ENCODE data around the gene FASTK.

FASTK gene

GRCh38 chr7:151109094-151110048 is 28.8 kb upstream of the FASTK start:
- H3K4me1 ChIP-seq (ENCODE audit: control insufficient read depth, insufficient read depth, low read length, unreplicated experiment), result peaks cover 26% of the 10 kb centered on the region
- no peaks in the 10 kb centered on the region for H3K27me3 ChIP-seq (ENCODE audit: insufficient read depth, low read length)
- H3K4me3 ChIP-seq (ENCODE audit: low read depth, low read length), result no peak overlapping the region
- H3K79me2 ChIP-seq (ENCODE audit: control insufficient read depth, insufficient read depth, low read length, unreplicated experiment), result peaks cover 43% of the 10 kb centered on the region
- H2AFZ ChIP-seq (ENCODE audit: low read length, unreplicated experiment), result no peak overlapping the region
- H3K27ac ChIP-seq (ENCODE audit: low read depth, low read length), result peak overlapping the region; percentile 8; the same call in 1 of the 2 replicates
- H3K36me3 ChIP-seq (ENCODE audit: insufficient read depth, low read length), result no peaks in the 10 kb centered on the region

GRCh38 chr7:151107882-151108281 is 27.3 kb upstream of the FASTK start:
- peaks cover 30% of the 10 kb centered on the region for H3K79me2 ChIP-seq (ENCODE audit: control insufficient read depth, insufficient read depth, low read length, unreplicated experiment)

GRCh38 chr7:151104411-151105235 is 24.0 kb upstream of the FASTK start:
- H3K4me1 ChIP-seq (ENCODE audit: control insufficient read depth, insufficient read depth, low read length, unreplicated experiment), result peaks cover 11% of the 10 kb centered on the region
- no peaks in the 10 kb centered on the region for H3K36me3 ChIP-seq (ENCODE audit: insufficient read depth, low read length)
- H2AFZ ChIP-seq (ENCODE audit: low read length, unreplicated experiment), result no peak overlapping the region
- H3K27me3 ChIP-seq (ENCODE audit: insufficient read depth, low read length), result no peaks in the 10 kb centered on the region
- H3K27ac ChIP-seq (ENCODE audit: low read depth, low read length), result peak overlapping the region; percentile 28; the same call in 1 of the 2 replicates
- H3K4me3 ChIP-seq (ENCODE audit: low read depth, low read length), result no peak overlapping the region
- peaks cover 21% of the 10 kb centered on the region for H3K79me2 ChIP-seq (ENCODE audit: control insufficient read depth, insufficient read depth, low read length, unreplicated experiment)

More at GRCh38 chr7:151107882-151108281, 27.3 kb upstream of the FASTK start:
- Histone ChIP-seq H3K4me1 (ENCODE audit: control insufficient read depth, insufficient read depth, low read length, unreplicated experiment) (peaks cover 16% of the 10 kb centered on the region), H3K36me3 (ENCODE audit: insufficient read depth, low read length) (no peaks in the 10 kb centered on the region), H3K27ac (ENCODE audit: low read depth, low read length) (no peak overlapping the region), H2AFZ (ENCODE audit: low read length, unreplicated experiment) (no peak overlapping the region), H3K4me3 (ENCODE audit: low read depth, low read length) (no peak overlapping the region), H3K27me3 (ENCODE audit: insufficient read depth, low read length) (no peaks in the 10 kb centered on the region)

GRCh38 chr7:151103973-151104372 is 23.4 kb upstream of the FASTK start:
- Histone ChIP-seq H3K27ac (ENCODE audit: low read depth, low read length) (no peak overlapping the region), H3K36me3 (ENCODE audit: insufficient read depth, low read length) (no peaks in the 10 kb centered on the region), H3K4me1 (ENCODE audit: control insufficient read depth, insufficient read depth, low read length, unreplicated experiment) (peaks cover 6% of the 10 kb centered on the region), H2AFZ (ENCODE audit: low read length, unreplicated experiment) (no peak overlapping the region), H3K4me3 (ENCODE audit: low read depth, low read length) (no peak overlapping the region), H3K79me2 (ENCODE audit: control insufficient read depth, insufficient read depth, low read length, unreplicated experiment) (peaks cover 25% of the 10 kb centered on the region), H3K27me3 (ENCODE audit: insufficient read depth, low read length) (no peaks in the 10 kb centered on the region)

- H3K36me3 ChIP-seq (ENCODE audit: insufficient read depth, low read length), result no peaks in the 10 kb centered on the region
Observed at GRCh38 chr7:151102991-151103390, 22.4 kb upstream of the FASTK start.

GRCh38 chr7:151101621-151102396 is 21.2 kb upstream of the FASTK start:
- H3K4me1 ChIP-seq (ENCODE audit: control insufficient read depth, insufficient read depth, low read length, unreplicated experiment), result peaks cover 6% of the 10 kb centered on the region
- H3K27me3 ChIP-seq (ENCODE audit: insufficient read depth, low read length), result no peaks in the 10 kb centered on the region
- no peak overlapping the region for H3K4me3 ChIP-seq (ENCODE audit: low read depth, low read length)
- H2AFZ ChIP-seq (ENCODE audit: low read length, unreplicated experiment), result no peak overlapping the region
- no peaks in the 10 kb centered on the region for H3K36me3 ChIP-seq (ENCODE audit: insufficient read depth, low read length)
- H3K27ac ChIP-seq (ENCODE audit: low read depth, low read length), result no peak overlapping the region
- peaks cover 25% of the 10 kb centered on the region for H3K79me2 ChIP-seq (ENCODE audit: control insufficient read depth, insufficient read depth, low read length, unreplicated experiment)

More at GRCh38 chr7:151102991-151103390, 22.4 kb upstream of the FASTK start:
- Histone ChIP-seq H3K79me2 (ENCODE audit: control insufficient read depth, insufficient read depth, low read length, unreplicated experiment) (peaks cover 22% of the 10 kb centered on the region), H2AFZ (ENCODE audit: low read length, unreplicated experiment) (no peak overlapping the region), H3K27me3 (ENCODE audit: insufficient read depth, low read length) (no peaks in the 10 kb centered on the region), H3K4me3 (ENCODE audit: low read depth, low read length) (no peak overlapping the region), H3K4me1 (ENCODE audit: control insufficient read depth, insufficient read depth, low read length, unreplicated experiment) (peaks cover 6% of the 10 kb centered on the region), H3K27ac (ENCODE audit: low read depth, low read length) (no peak overlapping the region)

- H3K27ac ChIP-seq (ENCODE audit: low read depth, low read length), result no peak overlapping the region
- H3K27me3 ChIP-seq (ENCODE audit: insufficient read depth, low read length), result no peaks in the 10 kb centered on the region
- no peak overlapping the region for H3K4me3 ChIP-seq (ENCODE audit: low read depth, low read length)
- no peaks in the 10 kb centered on the region for H3K36me3 ChIP-seq (ENCODE audit: insufficient read depth, low read length)
- H3K79me2 ChIP-seq (ENCODE audit: control insufficient read depth, insufficient read depth, low read length, unreplicated experiment), result peaks cover 32% of the 10 kb centered on the region
- H3K4me1 ChIP-seq (ENCODE audit: control insufficient read depth, insufficient read depth, low read length, unreplicated experiment), result peaks cover 8% of the 10 kb centered on the region
- H2AFZ ChIP-seq (ENCODE audit: low read length, unreplicated experiment), result no peak overlapping the region
Observed at GRCh38 chr7:151100921-151101320, 20.3 kb upstream of the FASTK start.

- no peaks in the 10 kb centered on the region for H3K36me3 ChIP-seq (ENCODE audit: insufficient read depth, low read length)
- H3K4me1 ChIP-seq (ENCODE audit: control insufficient read depth, insufficient read depth, low read length, unreplicated experiment), result peaks cover 9% of the 10 kb centered on the region
- no peak overlapping the region for H3K27ac ChIP-seq (ENCODE audit: low read depth, low read length)
- H3K27me3 ChIP-seq (ENCODE audit: insufficient read depth, low read length), result no peaks in the 10 kb centered on the region
- no peak overlapping the region for H2AFZ ChIP-seq (ENCODE audit: low read length, unreplicated experiment)
- no peak overlapping the region for H3K4me3 ChIP-seq (ENCODE audit: low read depth, low read length)
- peaks cover 44% of the 10 kb centered on the region for H3K79me2 ChIP-seq (ENCODE audit: control insufficient read depth, insufficient read depth, low read length, unreplicated experiment)
Observed at GRCh38 chr7:151099486-151100211, 19.0 kb upstream of the FASTK start.

GRCh38 chr7:151095828-151096475 is 15.3 kb upstream of the FASTK start:
- H3K27me3 ChIP-seq (ENCODE audit: insufficient read depth, low read length), result no peaks in the 10 kb centered on the region
- no peaks in the 10 kb centered on the region for H3K36me3 ChIP-seq (ENCODE audit: insufficient read depth, low read length)
- H3K27ac ChIP-seq (ENCODE audit: low read depth, low read length), result no peak overlapping the region
- no peak overlapping the region for H2AFZ ChIP-seq (ENCODE audit: low read length, unreplicated experiment)
- H3K79me2 ChIP-seq (ENCODE audit: control insufficient read depth, insufficient read depth, low read length, unreplicated experiment), result peaks cover 81% of the 10 kb centered on the region
- H3K4me1 ChIP-seq (ENCODE audit: control insufficient read depth, insufficient read depth, low read length, unreplicated experiment), result peaks cover 5% of the 10 kb centered on the region
- H3K4me3 ChIP-seq (ENCODE audit: low read depth, low read length), result no peak overlapping the region
